Amygdala (tissue), 56 donors: ENCODE data around the gene UPF2.

Source experiments
- DNase-seq, 56 donors: peaks; one replicate each; lab custom pipeline; 2025; lab: John Stamatoyannopoulos, UW

The UPF2 gene

DNA sequence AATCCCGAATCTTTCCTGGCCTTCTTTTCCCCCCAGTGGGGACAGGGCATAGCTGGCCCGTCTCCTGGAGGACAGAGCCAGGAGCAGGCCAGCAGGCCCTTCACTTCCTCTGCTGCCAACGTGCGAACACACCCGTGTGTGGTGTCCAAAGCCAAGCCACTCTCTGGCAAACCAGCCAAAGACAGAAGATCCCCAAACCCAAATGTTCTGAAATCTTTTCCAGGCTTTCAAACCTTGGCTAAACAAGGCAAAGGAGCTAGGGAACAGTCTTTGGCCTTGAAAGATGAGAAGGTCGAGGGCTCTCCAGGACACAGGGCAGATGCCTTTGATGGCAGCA is 156.5 kb downstream of the UPF2 start:
- DNase-seq, result no peak

DNA sequence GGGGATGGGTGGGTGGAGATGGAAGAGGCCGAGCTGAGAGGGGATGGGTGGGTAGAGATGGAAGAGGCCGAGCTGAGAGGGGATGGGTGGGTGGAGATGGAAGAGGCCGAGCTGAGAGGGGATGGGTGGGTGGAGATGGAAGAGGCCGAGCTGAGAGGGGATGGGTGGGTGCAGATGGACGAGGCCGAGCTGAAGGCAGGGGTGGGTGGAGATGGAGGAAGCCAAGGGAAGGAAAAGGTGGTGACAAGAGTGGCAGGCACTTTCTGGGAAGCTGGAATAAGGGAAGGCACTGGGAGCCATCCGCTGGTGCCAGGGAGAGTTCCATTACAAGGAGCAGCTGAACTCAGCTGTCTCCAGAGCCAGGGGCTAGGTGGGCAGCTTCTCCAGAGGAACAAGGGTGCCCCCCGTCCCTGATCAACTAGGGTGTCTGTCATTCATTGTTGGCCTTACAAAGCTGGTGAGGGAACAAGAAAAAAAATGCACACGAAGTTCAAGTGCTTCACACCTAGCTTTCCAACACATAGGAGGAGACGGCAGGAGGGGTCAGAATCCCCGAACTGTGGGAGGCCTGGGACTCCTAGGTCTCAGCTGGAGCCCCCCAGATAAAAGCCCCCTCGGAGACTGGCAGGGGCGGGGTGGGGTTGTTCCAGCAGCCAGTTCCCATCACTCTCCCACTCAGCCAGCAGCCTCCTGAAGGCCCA is 157.0 kb downstream of the UPF2 start:
- DNase-seq, result no peak

DNA sequence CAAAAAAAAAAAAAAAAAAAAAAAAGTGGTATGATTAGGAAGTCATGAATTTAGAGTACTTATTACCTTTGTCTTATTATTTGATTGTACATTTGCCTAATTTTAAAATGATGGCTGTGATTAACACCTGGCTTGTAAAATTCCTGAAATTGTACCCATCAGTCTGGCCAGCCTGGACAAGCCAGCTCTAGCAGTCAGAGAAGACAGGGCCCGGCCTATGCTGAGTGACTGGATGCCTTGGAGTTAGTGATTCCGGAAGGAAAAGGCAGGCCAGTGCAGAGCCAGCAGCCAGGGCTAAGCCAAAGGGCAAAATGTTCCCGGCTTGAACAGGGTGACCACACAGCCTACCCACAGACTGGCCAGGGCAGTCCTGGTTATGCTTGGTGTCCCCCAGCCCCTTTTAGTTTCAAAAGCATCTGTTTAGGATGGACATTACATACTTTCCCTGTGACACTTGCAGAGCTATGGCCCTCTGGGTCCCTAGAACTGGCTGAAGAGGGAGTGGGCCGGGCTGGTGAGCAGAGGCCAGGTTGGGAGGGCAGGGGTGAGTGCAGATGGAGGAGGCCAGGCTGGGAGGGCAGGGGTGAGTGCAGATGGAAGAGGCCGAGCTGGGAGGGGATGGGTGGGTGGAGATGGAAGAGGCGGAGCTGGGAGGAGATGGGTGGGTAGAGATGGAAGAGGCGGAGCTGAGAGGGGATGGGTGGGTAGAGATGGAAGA is 157.7 kb downstream of the UPF2 start:
- no peak for DNase-seq

DNA sequence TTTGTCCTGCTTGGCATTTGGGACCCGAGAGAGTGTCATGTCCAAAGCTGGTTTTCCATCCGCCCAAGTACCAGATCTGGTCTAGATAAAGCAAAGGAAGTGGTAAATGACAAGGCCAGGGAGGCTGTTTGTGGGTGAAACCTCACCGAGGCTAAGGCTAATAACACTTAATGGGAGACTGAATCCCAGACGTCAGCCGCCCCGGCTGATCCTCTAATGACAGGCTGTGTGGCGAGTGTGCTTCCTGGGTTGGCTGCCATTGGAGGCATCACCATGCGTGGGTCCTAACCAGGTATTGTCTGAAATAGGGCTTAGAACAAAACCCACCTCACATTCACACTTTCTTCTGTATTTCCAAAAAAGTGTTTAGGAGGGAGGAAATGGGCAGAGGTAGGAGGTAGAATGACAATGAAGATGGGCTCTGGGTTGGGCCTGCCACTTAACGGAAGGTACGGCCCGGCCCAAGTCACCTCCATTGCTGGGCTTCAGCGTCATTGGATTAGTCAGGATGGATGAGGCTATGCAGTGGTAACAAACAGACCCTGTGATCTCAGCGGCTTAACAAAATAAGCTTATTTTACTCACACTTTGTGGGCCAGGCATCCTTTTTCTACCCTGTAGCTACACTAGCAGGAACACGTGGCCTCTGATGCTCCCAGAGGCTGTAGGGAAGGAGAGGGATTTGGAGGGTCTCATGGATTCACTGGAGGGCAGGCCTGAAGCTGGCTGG is 159.8 kb downstream of the UPF2 start:
- no peak for DNase-seq

DNA sequence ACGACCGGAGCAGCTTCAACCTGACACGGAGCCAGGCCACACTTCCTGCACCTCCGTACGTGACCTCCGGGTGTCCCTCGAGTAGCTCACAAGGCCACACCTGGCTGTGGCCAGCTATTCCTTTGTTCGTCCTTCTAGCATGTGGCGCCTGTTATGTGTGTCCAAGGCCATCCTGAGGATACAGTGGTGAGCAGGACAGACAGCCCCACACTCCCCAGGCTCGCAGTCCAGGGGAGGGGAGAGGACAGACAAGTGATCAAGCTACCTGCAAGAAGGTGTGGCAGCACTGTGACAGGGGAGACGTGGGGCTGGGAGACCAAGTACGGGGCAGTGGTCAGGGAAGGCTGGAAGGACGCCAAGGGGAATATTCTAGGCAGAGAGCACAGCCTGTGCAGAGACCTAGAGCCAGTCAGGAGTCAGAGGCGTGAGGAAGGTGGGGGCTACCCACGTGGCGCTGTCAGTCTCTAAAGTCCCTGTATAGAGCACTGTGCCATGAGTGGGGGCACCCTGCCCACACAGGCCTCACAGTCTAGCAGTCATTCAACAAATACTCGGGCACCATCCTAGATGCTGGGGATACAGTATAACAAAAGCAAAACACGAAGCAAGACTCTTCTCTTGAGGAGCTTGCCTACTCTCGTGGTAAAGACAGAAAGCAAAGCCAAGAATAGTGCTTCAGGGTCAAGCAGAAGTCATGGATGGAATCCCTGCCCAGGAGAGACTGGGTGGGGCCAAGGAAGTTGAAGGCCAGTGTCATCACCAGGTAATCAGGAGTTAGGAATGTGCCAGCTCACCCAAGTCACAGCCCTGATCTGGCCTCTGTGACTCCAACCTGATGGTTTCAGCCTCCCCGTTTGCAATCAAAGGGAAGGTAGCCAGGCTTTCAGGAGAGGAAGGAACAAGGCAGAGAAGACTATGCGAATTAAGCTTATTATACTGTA is 160.9 kb downstream of the UPF2 start:
- no peak for DNase-seq

DNA sequence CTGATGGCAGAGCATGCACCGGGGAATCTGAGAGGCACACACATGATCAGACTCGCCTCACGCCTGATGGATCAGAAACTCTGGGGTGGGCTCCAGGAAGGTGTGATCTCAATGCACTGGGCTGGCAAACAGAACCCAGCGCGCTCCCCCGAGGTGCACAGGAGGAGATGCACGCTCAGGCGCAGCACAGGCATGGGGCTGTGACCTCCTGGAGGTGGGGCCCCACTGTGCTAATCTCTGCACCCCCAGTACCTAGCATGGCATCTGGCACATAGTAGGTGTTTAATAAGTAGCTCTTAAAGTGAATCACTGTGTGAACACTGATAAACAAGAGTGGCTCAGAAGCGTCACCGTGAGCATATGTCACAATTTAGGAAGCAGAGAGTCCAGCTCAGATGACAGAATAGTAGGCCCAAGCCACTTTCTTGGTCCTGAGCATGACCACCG is 161.6 kb downstream of the UPF2 start:
- no peak for DNase-seq

DNA sequence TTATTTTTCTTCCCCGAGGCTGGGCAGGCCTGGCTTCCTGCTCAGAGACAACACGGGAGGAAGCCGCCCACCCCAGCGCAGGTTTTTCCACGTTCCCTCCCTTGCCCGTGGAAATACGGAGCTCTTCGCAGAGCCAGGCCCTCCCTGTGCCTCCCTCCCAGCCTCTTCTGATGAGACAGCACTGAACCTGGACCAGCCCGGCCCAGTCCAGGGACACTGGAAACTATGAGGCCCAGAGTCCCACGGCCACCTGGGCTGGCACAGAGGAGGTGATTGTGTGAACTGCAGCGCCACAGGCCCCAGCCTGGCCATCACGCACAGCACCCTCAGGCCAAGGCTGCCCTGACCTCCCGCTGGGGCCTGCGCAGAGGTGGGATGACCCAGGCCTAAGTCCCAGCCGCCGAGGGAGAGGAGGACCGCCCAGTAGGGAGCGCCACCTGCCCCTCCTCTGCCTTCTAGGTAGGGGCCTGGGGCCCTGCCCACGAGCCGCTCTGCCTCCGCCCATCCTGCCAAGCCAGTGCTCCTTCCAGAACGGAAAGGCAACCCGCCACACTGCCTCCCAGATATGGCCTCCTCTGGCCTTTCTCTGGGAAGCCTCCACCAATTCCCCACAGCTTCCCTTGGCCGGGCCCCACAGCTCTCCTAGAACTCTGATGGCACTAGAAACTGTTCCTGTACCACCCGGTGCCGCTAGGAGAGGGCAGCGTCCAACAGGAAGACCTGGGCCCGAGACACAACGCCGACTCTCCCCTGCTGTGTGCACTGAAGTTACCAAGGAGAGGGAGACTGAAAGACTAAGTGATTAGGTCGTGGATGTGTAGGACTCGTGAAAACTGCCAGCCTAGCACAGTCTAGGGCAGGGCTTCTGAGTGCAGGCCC is 162.2 kb downstream of the UPF2 start:
- no peak for DNase-seq

DNA sequence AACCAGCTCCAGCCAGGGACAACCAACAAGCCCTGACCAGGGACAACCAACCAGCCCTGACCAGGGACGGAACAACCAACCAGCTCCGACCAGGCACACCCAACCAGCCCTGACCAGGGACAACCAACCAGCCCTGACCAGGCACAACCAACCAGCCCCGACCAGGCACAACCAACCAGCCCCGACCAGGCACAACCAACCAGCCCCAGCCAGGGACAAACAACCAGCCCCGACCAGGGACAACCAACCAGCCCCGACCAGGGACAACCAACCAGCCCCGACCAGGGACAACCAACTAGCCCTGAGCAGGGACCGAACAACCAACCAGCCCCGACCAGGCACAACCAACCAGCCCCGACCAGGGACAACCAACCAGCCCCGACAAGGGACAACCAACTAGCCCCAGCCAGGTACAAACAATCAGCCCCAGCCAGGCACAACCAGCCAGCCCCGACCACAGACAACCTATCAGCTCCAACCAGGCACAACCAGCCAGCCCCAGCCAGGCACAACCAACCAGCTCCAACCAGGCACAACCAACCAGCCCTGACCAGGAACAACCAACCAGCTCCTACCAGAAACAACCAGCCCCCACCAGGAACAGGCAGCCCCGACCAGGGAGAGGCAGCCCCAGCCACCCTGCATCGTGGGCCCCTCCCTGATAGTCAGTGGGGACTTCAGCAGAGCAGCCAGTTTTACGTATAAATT is 163.1 kb downstream of the UPF2 start:
- no peak for DNase-seq

DNA sequence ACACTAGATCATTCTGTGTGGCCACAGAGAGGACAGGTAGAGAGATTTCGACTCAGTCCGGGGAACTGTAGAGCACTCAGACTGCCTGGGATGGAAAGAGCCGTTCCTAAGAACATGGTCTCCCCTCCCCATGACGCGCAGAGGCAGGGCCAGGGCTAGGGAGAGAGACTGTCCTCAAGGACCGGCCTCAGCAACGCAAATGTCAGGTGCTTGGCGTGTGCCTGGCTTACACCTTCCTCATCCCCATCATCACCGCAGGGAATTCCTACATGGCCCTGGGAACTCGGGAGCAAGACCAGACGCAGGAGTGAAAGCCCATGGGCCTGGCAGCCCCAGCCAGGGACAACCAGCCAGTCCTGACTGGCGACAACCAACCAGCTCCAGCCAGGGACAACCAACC is 163.8 kb downstream of the UPF2 start:
- DNase-seq, result no peak

DNA sequence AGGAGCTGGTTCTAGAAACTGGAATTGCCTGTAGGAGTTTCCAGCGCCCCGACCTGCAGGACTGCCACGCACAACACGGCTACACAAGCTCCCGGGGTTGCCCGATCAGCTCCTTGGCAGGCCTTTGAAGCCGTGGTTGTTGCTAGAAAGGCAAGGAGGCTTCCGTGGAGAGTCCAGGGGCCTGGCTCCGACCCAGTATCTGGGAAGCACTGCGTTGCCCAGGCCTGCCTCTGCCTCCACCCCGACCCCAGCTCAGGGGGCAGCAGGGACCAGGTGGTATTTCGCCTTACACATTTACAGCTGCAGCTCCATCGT is 165.1 kb downstream of the UPF2 start:
- DNase-seq, result no peak

DNA sequence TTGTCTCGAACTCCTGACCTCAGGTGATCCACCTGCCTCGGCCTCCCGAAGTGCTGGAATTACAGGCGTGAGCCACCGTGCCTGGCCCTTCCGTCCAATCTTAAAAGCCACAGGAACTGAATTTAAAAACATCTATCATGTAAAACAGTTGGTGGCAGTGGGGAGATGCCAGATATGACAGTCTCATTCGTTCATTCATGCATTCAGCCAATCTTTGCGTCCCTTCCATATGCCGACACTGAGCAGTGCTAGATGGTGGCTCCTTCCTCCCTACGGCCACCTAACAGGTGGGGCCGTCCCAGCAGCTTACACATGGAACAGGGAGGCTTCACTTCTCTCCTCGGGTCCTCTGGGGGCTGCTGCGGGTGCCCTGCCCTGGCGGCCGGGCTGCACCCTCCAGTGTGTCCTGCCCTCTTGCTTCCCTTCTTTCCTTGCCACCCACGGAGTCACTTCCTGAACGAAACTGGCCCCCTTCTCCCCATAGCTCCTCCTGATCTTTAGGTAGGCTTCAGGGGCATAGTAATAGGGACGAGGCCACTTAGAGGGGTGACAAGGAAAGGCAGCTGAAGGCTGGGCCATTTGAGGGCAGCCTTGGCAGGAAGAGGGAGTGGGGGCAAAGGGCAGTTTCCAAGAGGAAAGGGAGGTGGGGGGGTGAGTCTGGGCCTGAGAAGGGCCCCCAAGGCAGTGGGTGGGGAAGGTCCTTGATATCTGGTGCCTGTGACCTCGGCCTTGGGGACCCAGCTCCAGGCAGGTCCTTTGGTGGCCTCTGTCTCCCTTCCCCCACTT is 165.6 kb downstream of the UPF2 start:
- DNase-seq, result no peak

DNA sequence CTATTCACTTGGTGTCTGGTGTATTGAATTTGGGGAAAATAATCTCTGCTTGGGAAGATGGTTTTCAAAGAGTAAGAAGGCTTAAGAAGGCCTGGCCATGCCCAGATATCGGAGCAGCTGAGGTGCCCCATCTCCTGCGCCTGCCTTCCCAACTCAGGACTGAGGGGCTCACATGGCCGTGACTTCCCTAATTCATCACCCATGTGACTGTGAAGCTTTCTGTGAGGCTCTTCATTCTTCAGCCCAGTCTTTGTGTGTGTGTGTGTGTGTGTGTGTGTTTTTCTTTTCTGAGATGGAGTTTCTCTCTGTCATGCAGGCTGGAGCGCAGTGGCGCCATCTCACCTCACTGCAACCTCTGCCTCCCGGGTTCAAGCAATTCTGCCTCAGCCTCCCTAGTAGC is 166.3 kb downstream of the UPF2 start:
- no peak for DNase-seq

DNA sequence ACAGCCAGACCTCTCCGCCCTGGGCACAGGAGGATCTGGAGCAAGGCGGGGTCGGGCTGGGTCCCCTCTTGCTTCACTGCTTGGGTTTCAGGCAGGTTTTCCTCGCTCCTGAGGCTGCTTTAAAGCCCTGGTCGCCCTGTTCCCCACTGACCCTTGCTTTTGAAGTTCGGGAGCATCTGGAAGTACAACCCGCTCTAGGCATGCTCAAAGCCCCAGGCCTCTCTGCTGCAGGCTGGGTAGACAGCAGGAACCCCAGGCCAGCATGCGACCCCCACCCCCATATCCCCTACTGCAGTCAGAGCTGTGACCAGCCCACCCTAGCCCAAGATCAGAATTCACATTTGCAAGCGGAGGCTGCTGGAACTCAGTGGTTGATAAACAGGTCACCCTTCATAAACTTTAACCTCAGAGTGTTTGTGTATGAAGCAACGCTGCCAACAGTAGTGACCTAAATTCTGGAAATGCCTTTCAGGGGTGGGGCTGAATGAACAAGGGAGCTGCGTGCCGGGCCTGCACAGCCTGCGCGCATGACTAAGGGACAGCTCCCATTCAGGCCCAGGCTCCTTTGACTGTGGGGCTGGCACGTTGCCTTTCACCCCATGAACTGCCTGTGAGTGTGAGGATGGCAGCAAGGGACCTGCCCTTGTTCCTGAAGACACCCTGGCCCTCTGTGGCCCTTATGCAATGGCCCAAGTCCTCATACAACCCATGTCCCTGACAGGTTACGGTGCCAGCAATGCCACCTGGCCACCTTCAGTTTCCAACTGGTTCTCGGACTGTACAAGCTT is 166.9 kb downstream of the UPF2 start:
- no peak for DNase-seq

DNA sequence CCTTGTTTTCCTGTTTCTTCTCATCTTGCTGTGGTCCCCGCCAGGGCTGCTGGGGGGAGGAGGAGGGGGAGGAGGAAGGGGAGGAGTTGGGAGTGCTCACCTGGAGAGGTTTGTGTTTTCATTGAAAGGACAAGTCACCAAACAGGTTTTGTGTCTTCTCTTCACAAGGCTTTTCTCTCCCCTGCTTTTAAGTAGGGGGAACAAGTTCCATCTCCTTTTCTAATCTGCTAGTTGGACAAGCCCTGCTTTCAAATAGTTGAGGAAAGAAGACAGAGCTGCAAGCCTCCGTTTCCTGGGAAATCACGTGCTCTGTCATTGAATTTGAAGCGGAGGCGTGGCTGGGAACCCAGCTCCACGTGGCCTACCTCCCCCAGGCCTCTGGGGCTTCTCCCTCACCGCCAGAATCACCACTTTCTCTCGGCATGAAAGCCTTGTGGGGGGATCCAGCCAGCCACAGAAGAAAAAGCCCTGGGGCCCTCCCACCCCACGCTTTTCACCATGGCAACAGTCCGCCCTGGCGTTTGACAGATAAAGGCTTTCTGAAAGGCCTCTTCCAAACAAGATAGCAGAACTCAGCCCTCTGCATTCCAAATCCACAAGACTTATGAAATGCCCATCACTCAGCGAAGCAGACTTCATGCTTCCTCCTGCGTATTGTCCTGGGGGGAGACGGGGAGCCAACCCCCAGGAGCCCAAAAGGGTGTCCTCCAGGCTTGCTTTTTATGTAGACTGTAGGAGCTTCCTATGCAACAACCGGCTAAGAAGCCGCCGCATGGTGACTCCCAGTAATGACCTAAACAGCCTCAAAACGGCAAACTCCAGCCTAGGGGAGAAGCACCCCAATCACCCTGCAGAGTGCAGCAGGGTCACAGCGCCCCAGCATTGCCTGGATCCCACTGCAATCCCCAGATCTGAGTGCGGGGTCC is 167.8 kb downstream of the UPF2 start:
- peak in 22 of 56 donors; percentile 4 to 69 (median 20) for DNase-seq

DNA sequence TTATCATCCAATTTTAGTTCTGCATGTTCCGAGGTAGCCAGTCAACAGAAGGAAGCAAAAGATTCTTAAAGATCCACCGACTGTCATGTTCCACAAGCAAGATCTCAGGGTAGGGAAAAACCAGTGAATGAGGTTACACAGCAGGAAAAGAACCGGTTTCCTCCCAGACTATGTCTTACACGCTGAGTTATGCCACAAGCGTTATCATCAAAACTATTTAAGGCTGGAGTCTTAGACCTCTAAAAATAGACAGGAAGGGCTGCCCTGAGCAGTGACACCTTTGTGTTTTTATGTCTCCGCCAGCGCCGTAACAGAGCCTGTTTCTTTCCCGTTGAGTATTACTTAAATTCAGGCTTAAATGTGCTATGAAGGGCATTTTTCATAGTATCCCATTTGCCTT is 171.1 kb downstream of the UPF2 start:
- DNase-seq, result no peak

DNA sequence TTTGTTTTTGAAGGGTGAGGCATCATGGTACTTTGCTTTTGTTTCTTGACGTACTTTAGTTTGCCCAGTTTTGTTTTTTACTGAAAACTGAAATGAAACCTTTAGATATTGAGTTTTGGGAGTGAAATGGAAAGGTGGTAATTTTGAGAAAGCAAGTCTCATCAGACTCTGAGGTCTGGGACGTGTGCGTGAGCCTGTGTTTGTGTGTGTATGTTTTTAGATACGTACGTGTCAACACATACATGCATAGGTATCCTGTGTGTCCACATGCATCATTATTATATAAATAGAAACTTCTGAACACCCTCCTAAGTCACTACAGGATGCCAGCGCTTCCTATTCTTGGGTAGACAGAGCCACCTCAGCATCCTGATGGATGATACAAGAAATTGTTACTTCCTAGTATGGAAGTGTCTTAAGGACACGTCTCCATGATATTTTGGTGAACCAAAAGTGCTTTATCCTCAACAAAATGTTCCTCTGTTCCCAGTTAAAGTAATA is 171.7 kb downstream of the UPF2 start:
- no peak for DNase-seq
